ENCODE data around the gene CREB1. TPM values are rescaled to one million over a fixed set of nuclear protein-coding genes. Genes with fewer than 3 reads are reported as not detected.
A peak's percentile ranks its signal among the peaks of the same experiment; 100 is the strongest.

CREB1 gene
- total and polyA plus RNA-seq, 2 donors (not counting 1 experiment from before 2014, with no cell fraction given) = 37.7 to 47.4 TPM

DNA sequence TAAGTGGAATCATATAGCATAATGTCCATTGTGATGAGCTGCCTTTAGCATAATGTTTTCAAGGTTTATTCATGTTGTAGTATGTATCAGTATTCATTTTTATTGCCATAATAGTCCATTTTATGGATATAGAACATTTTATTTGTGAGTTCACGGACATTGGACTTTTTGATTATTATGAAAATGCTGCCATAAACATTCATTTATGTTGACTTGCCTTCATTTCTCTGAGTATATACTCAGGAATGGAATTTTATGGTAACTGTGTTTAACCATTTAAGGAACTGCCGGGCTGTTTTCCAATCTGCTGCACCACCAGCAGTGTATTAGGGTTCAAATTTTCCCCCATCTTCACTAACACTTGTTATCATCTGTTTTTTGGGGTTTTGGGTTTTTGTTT, 12.2 kb downstream of the CREB1 start:
- Histone ChIP-seq H3K4me1 (ENCODE audit: control insufficient read depth, extremely low read depth, insufficient read depth, low read length) (peaks cover 3% of the 10 kb centered on the region), H3K27me3 (ENCODE audit: control insufficient read depth, insufficient read depth, low read length) (no peaks in the 10 kb centered on the region), H2AFZ (ENCODE audit: low read length) (no peak overlapping the region), H3K4me3 (replicated peaks in 1 of 4; ENCODE audit: control extremely low read depth in 1 of 4, insufficient read depth in 1 of 4, low read depth in 3 of 4, low read length in 4 of 4) (no peak overlapping the region), H3K4me2 (ENCODE audit: extremely low read depth, insufficient read depth, low read length) (no peak overlapping the region), H3K9me3 (ENCODE audit: control insufficient read depth, insufficient read depth, low read depth, low read length) (no peaks in the 10 kb centered on the region), H3K9ac (ENCODE audit: insufficient read depth, low read length) (no peak overlapping the region), H4K20me1 (ENCODE audit: control insufficient read depth, extremely low read depth, insufficient read depth, low read length) (no peaks in the 10 kb centered on the region), H3K27ac (ENCODE audit: insufficient read depth, low read length) (no peak overlapping the region), H3K79me2 (ENCODE audit: control insufficient read depth, insufficient read depth, low read length) (peaks cover 82% of the 10 kb centered on the region), H3K36me3 (ENCODE audit: control insufficient read depth, insufficient read depth, low read length) (no peaks in the 10 kb centered on the region)
- TF ChIP-seq CTCF (conservative IDR thresholded peaks at IDR 0.05 in 1 of 2, IDR thresholded peaks at IDR 0.05 in 1 of 2; ENCODE audit: low read depth in 1 of 2, low read length in 2 of 2) (no peak), EZH2 (IDR thresholded peaks at IDR 0.05; ENCODE audit: low read length, missing control alignments) (no peak)
- no peak for DNase-seq (ENCODE audit: low read depth in 2 of 2)

DNA sequence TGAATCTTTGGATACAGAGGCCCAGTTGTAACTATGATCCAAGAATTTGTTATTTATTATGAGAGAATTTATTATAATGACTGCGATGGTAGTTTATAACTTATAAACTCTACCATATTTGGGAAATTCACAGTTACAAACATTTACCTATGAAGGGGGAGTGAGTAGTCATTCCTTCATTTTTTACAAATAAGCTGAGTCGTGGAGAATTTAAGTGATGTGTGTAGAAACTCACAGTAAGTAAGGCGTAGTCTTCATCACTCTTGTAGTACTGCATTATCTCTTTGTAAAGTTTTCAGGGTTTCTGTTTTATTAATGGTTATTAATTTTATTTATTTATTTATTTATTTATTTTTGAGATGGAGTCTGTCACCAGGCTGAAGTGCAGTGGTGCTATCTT, 13.5 kb downstream of the CREB1 start:
- Histone ChIP-seq H3K9ac (ENCODE audit: insufficient read depth, low read length) (no peak overlapping the region), H3K36me3 (ENCODE audit: control insufficient read depth, insufficient read depth, low read length) (no peaks in the 10 kb centered on the region), H2AFZ (ENCODE audit: low read length) (no peak overlapping the region), H4K20me1 (ENCODE audit: control insufficient read depth, extremely low read depth, insufficient read depth, low read length) (no peaks in the 10 kb centered on the region), H3K4me3 (replicated peaks in 1 of 4; ENCODE audit: control extremely low read depth in 1 of 4, insufficient read depth in 1 of 4, low read depth in 3 of 4, low read length in 4 of 4) (no peak overlapping the region), H3K4me1 (ENCODE audit: control insufficient read depth, extremely low read depth, insufficient read depth, low read length) (peaks cover 3% of the 10 kb centered on the region), H3K4me2 (ENCODE audit: extremely low read depth, insufficient read depth, low read length) (no peak overlapping the region), H3K27me3 (ENCODE audit: control insufficient read depth, insufficient read depth, low read length) (no peaks in the 10 kb centered on the region), H3K27ac (ENCODE audit: insufficient read depth, low read length) (no peak overlapping the region), H3K79me2 (ENCODE audit: control insufficient read depth, insufficient read depth, low read length) (peaks cover 75% of the 10 kb centered on the region), H3K9me3 (ENCODE audit: control insufficient read depth, insufficient read depth, low read depth, low read length) (no peaks in the 10 kb centered on the region)
- TF ChIP-seq CTCF (conservative IDR thresholded peaks at IDR 0.05 in 1 of 2, IDR thresholded peaks at IDR 0.05 in 1 of 2; ENCODE audit: low read depth in 1 of 2, low read length in 2 of 2) (no peak), EZH2 (IDR thresholded peaks at IDR 0.05; ENCODE audit: low read length, missing control alignments) (no peak)
- no peak for DNase-seq (ENCODE audit: low read depth in 2 of 2)

GRCh38 chr2:207546822-207547221, 17.1 kb downstream of the CREB1 start:
- Histone ChIP-seq H4K20me1 (ENCODE audit: control insufficient read depth, extremely low read depth, insufficient read depth, low read length) (no peaks in the 10 kb centered on the region), H3K4me1 (ENCODE audit: control insufficient read depth, extremely low read depth, insufficient read depth, low read length) (peaks cover 10% of the 10 kb centered on the region), H3K79me2 (ENCODE audit: control insufficient read depth, insufficient read depth, low read length) (peaks cover 68% of the 10 kb centered on the region), H3K27ac (ENCODE audit: insufficient read depth, low read length) (no peak overlapping the region), H3K27me3 (ENCODE audit: control insufficient read depth, insufficient read depth, low read length) (no peaks in the 10 kb centered on the region), H3K9me3 (ENCODE audit: control insufficient read depth, insufficient read depth, low read depth, low read length) (no peaks in the 10 kb centered on the region), H2AFZ (ENCODE audit: low read length) (no peak overlapping the region), H3K9ac (ENCODE audit: insufficient read depth, low read length) (no peak overlapping the region), H3K4me2 (ENCODE audit: extremely low read depth, insufficient read depth, low read length) (peak overlapping the region; percentile 17), H3K36me3 (ENCODE audit: control insufficient read depth, insufficient read depth, low read length) (no peaks in the 10 kb centered on the region), H3K4me3 (replicated peaks in 1 of 4; ENCODE audit: control extremely low read depth in 1 of 4, insufficient read depth in 1 of 4, low read depth in 3 of 4, low read length in 4 of 4) (no peak overlapping the region)
- no peak for TF ChIP-seq EZH2 (IDR thresholded peaks at IDR 0.05; ENCODE audit: low read length, missing control alignments)
- no peak for TF ChIP-seq CTCF (conservative IDR thresholded peaks at IDR 0.05 in 1 of 2, IDR thresholded peaks at IDR 0.05 in 1 of 2; ENCODE audit: low read depth in 1 of 2, low read length in 2 of 2)
- peak in 1 of 2 donors; percentile 58 for DNase-seq (ENCODE audit: low read depth in 2 of 2)
